Measurements from ENCODE around the gene SLC30A4.
"Not testable (repeated sequence)": the region's sequence is repeated elsewhere in the genome, so short reads cannot be mapped to it uniquely, and the experiment has no call there.

DNA sequence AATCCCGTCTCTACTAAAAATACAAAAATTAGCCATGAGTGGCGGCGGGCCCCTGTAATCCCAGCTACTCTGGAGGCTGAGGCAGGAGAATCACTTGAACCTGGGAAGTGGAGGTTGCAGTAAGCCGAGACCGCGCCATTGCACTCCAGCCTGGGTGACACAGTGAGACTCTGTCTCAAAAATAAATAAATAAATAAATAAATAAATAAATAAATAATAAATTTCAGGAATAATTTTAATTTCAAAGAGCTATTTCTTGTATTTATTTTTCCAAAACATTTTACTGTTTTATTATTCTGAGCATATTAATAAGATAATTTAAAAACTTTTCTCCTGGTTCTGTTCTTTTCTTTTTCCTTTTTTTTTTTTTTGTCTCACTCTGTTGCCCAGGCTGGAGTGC, 15.4 kb downstream of the SLC30A4 start:
- not testable (repeated sequence) for TF ChIP-seq POLR2AphosphoS5, POLR2A (IDR thresholded peaks at IDR 0.05; ENCODE audit: low read depth, low read length)
